HEK293T (cell line): ENCODE results near the gene CARD11.

Source experiments
- ARNT ChIP-seq: fragments of 450-650 bp; IDR thresholded peaks from 2 replicates; pipeline ENCODE4 v1.6.1; 2017; ENCODE audit warnings: mild to moderate bottlenecking
- BHLHE40 ChIP-seq: fragments of 450-650 bp; IDR thresholded peaks from 2 replicates; pipeline ENCODE4 v1.6.1; 2016; ENCODE audit warnings: mild to moderate bottlenecking, moderate library complexity, borderline replicate concordance
- HDGF ChIP-seq: fragments of 450-650 bp; IDR thresholded peaks from 2 replicates; pipeline ENCODE4 v1.6.1; 2017; ENCODE audit warnings: antibody characterized with exemption, borderline replicate concordance
- L3MBTL2 ChIP-seq: fragments of 450-650 bp; conservative IDR thresholded peaks from 2 replicates; pipeline ENCODE4 v1.6.1; 2016; ENCODE audit warnings: mild to moderate bottlenecking
- PKNOX1 ChIP-seq: fragments of 450-650 bp; IDR thresholded peaks from 2 replicates; pipeline ENCODE4 v1.6.1; 2016
- SUZ12 ChIP-seq: fragments of 450-650 bp; IDR thresholded peaks from 2 replicates; pipeline ENCODE4 v1.6.1; 2016; ENCODE audit warnings: mild to moderate bottlenecking

- TF ChIP-seq ARNT (no peak), L3MBTL2 (no peak), BHLHE40 (no peak), SUZ12 (no peak), HDGF (no peak), PKNOX1 (no peak)
Measured at GRCh38 chr7:2965301-2965700, 78.4 kb downstream of the CARD11 start.
